ENCODE results near the gene EIF3K. TPM values are rescaled to one million over a fixed set of nuclear protein-coding genes. Genes with fewer than 3 reads are reported as not detected.

EIF3K gene
- total and polyA plus RNA-seq, 10 of the 15 experiments (the other 5 are each of a cell fraction or from before 2014, with no cell fraction given), result 330 to 927 (median 436) TPM

- TF ChIP-seq ETV6 (conservative IDR thresholded peaks at IDR 0.05 in 1 of 2, IDR thresholded peaks at IDR 0.05 in 1 of 2; ENCODE audit: borderline replicate concordance in 1 of 2, low read depth in 1 of 2) (peak in 1 of 2 experiments; percentile 24; a peak in 1 of 4 replicates), SRF (IDR thresholded peaks at IDR 0.05; ENCODE audit: low read depth in 2 of 2, low read length in 2 of 2) (no peak), E2F4 (IDR thresholded peaks at IDR 0.05; ENCODE audit: low read depth, low read length) (no peak), PKNOX1 (IDR thresholded peaks at IDR 0.05) (peak; percentile 81), PAX5 (IDR thresholded peaks at IDR 0.05; ENCODE audit: borderline replicate concordance, low read depth, low read length) (peak; percentile 74; the same call in 1 of the 2 replicates), ASH2L (IDR thresholded peaks at IDR 0.05; ENCODE audit: borderline replicate concordance, low read depth) (no peak), JUND (IDR thresholded peaks at IDR 0.05; ENCODE audit: low read depth, low read length) (no peak), ZNF622 (IDR thresholded peaks at IDR 0.05) (no peak), MXI1 (IDR thresholded peaks at IDR 0.05; ENCODE audit: low read depth, low read length) (peak; percentile 58; the same call in 1 of the 2 replicates), YY1 (IDR thresholded peaks at IDR 0.05; ENCODE audit: low read depth, low read length) (no peak), CUX1 (IDR thresholded peaks at IDR 0.05; ENCODE audit: insufficient replicate concordance, low read depth, low read length) (peak; percentile 88), CBFB (IDR thresholded peaks at IDR 0.05; ENCODE audit: low read depth) (peak; percentile 52; the same call in 1 of the 2 replicates), CHD2 (IDR thresholded peaks at IDR 0.05; ENCODE audit: borderline replicate concordance, low read depth, low read length) (peak; percentile 86), RELB (IDR thresholded peaks at IDR 0.05; ENCODE audit: low read depth) (peak; percentile 13; the same call in 1 of the 2 replicates), WRNIP1 (IDR thresholded peaks at IDR 0.05; ENCODE audit: borderline replicate concordance, low read depth, low read length) (peak; percentile 90; the same call in 1 of the 2 replicates), E4F1 (IDR thresholded peaks at IDR 0.05; ENCODE audit: borderline replicate concordance, partially characterized antibody) (peak; percentile 23)
Observed at GRCh38 chr19:38617764-38618589, 1.0 kb upstream of the EIF3K start, which contains the start of gene MAP4K1 (continued).

All from GM12878 (cell line).